ENCODE results near the gene UFSP2.

- TF ChIP-seq FOXK2 (IDR thresholded peaks at IDR 0.05): no peak
- no peak for TF ChIP-seq ZNF384 (IDR thresholded peaks at IDR 0.05)
- TF ChIP-seq BHLHE40 (IDR thresholded peaks at IDR 0.05; ENCODE audit: borderline replicate concordance): no peak
- no peak for TF ChIP-seq ELF4 (IDR thresholded peaks at IDR 0.05)
- TF ChIP-seq CTBP1 (IDR thresholded peaks at IDR 0.05; ENCODE audit: borderline replicate concordance): no peak
- no peak for TF ChIP-seq ARNT (IDR thresholded peaks at IDR 0.05)
- TF ChIP-seq L3MBTL2 (conservative IDR thresholded peaks at IDR 0.05): no peak
Measured at GRCh38 chr4:185379326-185380295, 46.2 kb downstream of the UFSP2 start.
